ENCODE results near the gene CLSTN1. TPM values are rescaled to one million over a fixed set of nuclear protein-coding genes. Genes with fewer than 3 reads are reported as not detected.

The CLSTN1 gene
- total and polyA plus RNA-seq, 8 donors, result 73.1 to 120 (median 107) TPM

- DNase-seq (no peak), ATAC-seq (no peak)
- H3K27ac ChIP-seq, result no peak overlapping the region
- H3K4me3 ChIP-seq, result no peak overlapping the region
- no peaks in the 10 kb centered on the region for H3K27me3 ChIP-seq
- intact Hi-C loops (cut with DNase I), result no loop called here
- peaks cover 0 to 9% of the 10 kb centered on the region in 2 donors for H3K36me3 ChIP-seq
- peaks cover 0 to 3% of the 10 kb centered on the region in 2 donors for H3K4me1 ChIP-seq
- TF ChIP-seq CTCF (IDR thresholded peaks at IDR 0.05), result no peak
- H3K9me3 ChIP-seq, result no peaks in the 10 kb centered on the region
These were observed 20.3 kb upstream of the CLSTN1 start for GRCh38 chr1:9844106-9844505.

GRCh38 chr1:9843576-9843945 lies 19.8 kb upstream of the CLSTN1 start:
- Histone ChIP-seq H3K36me3 (peaks cover 0 to 3% of the 10 kb centered on the region in 2 donors), H3K4me1 (peaks cover 0 to 3% of the 10 kb centered on the region in 2 donors), H3K27me3 (no peaks in the 10 kb centered on the region), H3K4me3 (no peak overlapping the region), H3K27ac (no peak overlapping the region), H3K9me3 (no peaks in the 10 kb centered on the region)
- no peak for ATAC-seq
- intact Hi-C loops (cut with DNase I), result no loop called here
- DNase-seq, result peak in 1 of 4 donors; percentile 27
- no peak for TF ChIP-seq CTCF (IDR thresholded peaks at IDR 0.05)

GRCh38 chr1:9842781-9843575 lies 19.2 kb upstream of the CLSTN1 start:
- no peaks in the 10 kb centered on the region for H3K36me3 ChIP-seq
- TF ChIP-seq CTCF (IDR thresholded peaks at IDR 0.05), result no peak
- no peak overlapping the region for H3K27ac ChIP-seq
- peak in 1 of 4 donors; percentile 26 for DNase-seq
- intact Hi-C loops (cut with DNase I), result no loop called here
- H3K4me3 ChIP-seq, result no peak overlapping the region
- H3K4me1 ChIP-seq, result peaks cover 0 to 3% of the 10 kb centered on the region in 2 donors
- no peaks in the 10 kb centered on the region for H3K9me3 ChIP-seq
- no peaks in the 10 kb centered on the region for H3K27me3 ChIP-seq
- peak; percentile 19 for ATAC-seq

GRCh38 chr1:9842073-9842711 lies 18.4 kb upstream of the CLSTN1 start:
- Histone ChIP-seq H3K27ac (no peak overlapping the region), H3K4me3 (no peak overlapping the region), H3K4me1 (no peaks in the 10 kb centered on the region), H3K9me3 (no peaks in the 10 kb centered on the region), H3K27me3 (no peaks in the 10 kb centered on the region), H3K36me3 (no peaks in the 10 kb centered on the region)
- intact Hi-C loops (cut with DNase I), result no loop called here
- TF ChIP-seq CTCF (IDR thresholded peaks at IDR 0.05), result no peak
- DNase-seq (peak in 1 of 4 donors; percentile 30), ATAC-seq (no peak)

GRCh38 chr1:9841460-9841859 lies 17.7 kb upstream of the CLSTN1 start:
- H3K27ac ChIP-seq, result no peak overlapping the region
- H3K4me3 ChIP-seq, result no peak overlapping the region
- H3K27me3 ChIP-seq, result no peaks in the 10 kb centered on the region
- H3K9me3 ChIP-seq, result no peaks in the 10 kb centered on the region
- peak in 1 of 4 donors; percentile 21 for DNase-seq
- intact Hi-C loops (cut with DNase I), result no loop called here
- no peaks in the 10 kb centered on the region for H3K36me3 ChIP-seq
- no peaks in the 10 kb centered on the region for H3K4me1 ChIP-seq
- TF ChIP-seq CTCF (IDR thresholded peaks at IDR 0.05), result no peak
- ATAC-seq, result no peak
